Suprapubic skin (tissue), 4 donors: ENCODE measurements around the gene MUL1.

Experiments used
- CTCF ChIP-seq, 2 donors: fragments of 200-600 bp in 1 of 2; fragments of 450-650 bp in 1 of 2; sonication (generic) in 1 of 2; IDR thresholded peaks; one replicate each; pipeline ENCODE4 v1.5.1; 2016 to 2019; ENCODE audit warnings: antibody characterized with exemption in 2 of 2, mild to moderate bottlenecking in 1 of 2, moderate library complexity in 1 of 2
- EP300 ChIP-seq: sonication (generic); formaldehyde crosslinking; IDR thresholded peaks from one replicate; pipeline ENCODE4 v1.6.1; 2017; ENCODE audit warnings: antibody characterized with exemption
- POLR2A ChIP-seq, 2 donors: fragments of 450-650 bp; IDR thresholded peaks; one replicate each; pipeline ENCODE4 v1.6.1; 2017; ENCODE audit warnings: antibody characterized with exemption in 2 of 2, mild to moderate bottlenecking in 2 of 2, moderate library complexity in 2 of 2
- POLR2AphosphoS5 ChIP-seq, 3 donors: sonication (generic); formaldehyde crosslinking; IDR thresholded peaks; one replicate each; pipeline ENCODE4 v1.6.1; 2017; ENCODE audit warnings: antibody characterized with exemption in 3 of 3

GRCh38 chr1:20546637-20547036 is 38.7 kb upstream of the MUL1 start:
- TF ChIP-seq CTCF (IDR thresholded peaks at IDR 0.05), result no peak
- no peak for TF ChIP-seq EP300
- TF ChIP-seq POLR2A (IDR thresholded peaks at IDR 0.05), result no peak
- TF ChIP-seq POLR2AphosphoS5 (IDR thresholded peaks at IDR 0.05), result no peak
